SU-DHL-6 (cell line): ENCODE data around the gene TACR1.

Experiments used
- EZH2phosphoT487 ChIP-seq: fragments of 200-600 bp; sonication (generic), shearing (Covaris generic); conservative IDR thresholded peaks from 2 replicates; pipeline ENCODE4 v1.6.1; 2018; ENCODE audit warnings: mild to moderate bottlenecking, antibody characterized with exemption, low read length, moderate library complexity, mixed read lengths
- TF ChIP-seq, protein P1 (sequence below): fragments of 200-600 bp; sonication (generic); IDR thresholded peaks from one replicate; pipeline ENCODE4 v1.5.1; 2017; ENCODE audit warnings: antibody characterized with exemption, mild to moderate bottlenecking, low read length, moderate library complexity; ENCODE audit not compliant: insufficient read depth, poor library complexity, severe bottlenecking

DNA sequence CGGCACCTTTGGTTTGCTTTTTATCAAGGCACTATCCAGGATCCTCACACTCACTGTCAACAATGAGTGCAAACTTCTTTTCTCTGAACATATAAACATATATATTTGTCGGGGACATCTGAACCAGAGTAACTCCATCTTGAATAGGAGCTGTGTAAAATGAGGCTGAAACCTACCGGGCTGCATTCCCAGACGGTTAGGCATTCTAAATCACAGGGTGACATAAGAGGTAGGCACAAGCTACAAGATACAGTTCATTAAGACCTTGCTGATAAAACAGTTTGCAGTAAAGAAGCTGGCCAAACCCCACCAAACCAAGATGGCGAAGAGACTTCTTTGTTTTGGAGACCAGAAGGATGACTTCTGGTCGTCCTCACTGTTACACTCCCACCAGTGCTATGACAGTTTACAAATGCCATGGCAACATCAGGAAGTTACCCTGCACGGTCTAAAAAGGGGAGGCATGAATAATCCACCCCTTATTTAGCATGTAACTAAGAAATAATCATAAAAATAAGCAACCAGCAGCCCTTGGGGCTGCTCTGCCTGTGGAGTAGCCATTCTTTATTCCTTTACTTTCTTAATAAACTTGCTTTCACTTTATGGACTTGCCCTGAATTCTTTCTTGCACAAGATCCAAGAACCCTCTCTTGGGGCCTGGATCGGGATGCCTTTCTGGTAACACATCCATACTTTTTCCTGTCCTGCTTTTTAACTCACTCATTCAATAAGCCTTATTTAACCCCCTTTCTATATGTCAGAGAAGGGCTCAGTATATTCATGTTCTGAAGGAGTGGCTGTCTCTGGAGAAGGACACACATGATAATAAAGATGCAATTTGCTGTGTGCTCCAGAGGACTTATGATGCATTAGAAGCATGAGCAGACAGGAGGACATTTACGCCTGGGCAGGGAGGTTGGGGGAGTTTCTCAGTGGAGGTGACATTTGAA, 65.4 kb downstream of the TACR1 start:
- TF ChIP-seq, protein P1, sequence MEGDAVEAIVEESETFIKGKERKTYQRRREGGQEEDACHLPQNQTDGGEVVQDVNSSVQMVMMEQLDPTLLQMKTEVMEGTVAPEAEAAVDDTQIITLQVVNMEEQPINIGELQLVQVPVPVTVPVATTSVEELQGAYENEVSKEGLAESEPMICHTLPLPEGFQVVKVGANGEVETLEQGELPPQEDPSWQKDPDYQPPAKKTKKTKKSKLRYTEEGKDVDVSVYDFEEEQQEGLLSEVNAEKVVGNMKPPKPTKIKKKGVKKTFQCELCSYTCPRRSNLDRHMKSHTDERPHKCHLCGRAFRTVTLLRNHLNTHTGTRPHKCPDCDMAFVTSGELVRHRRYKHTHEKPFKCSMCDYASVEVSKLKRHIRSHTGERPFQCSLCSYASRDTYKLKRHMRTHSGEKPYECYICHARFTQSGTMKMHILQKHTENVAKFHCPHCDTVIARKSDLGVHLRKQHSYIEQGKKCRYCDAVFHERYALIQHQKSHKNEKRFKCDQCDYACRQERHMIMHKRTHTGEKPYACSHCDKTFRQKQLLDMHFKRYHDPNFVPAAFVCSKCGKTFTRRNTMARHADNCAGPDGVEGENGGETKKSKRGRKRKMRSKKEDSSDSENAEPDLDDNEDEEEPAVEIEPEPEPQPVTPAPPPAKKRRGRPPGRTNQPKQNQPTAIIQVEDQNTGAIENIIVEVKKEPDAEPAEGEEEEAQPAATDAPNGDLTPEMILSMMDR, result no peak
- TF ChIP-seq EZH2phosphoT487, result no peak
